GM19328 (cell line): ENCODE results near the gene GOLGA6A.
"Not testable (repeated sequence)": the region's sequence is repeated elsewhere in the genome, so short reads cannot be mapped to it uniquely, and the experiment has no call there.

ENCODE experiments used
- ATAC-seq: cut with Tn5 transposase; IDR thresholded peaks from one replicate; pipeline ENCODE4 v1.9.1; 2021; ENCODE audit warnings: mild to moderate bottlenecking, moderate library complexity; ENCODE audit not compliant: unreplicated experiment

GOLGA6A gene

GRCh38 chr15:74053941-74054529, 28.3 kb downstream of the GOLGA6A start:
- ATAC-seq, result no peak

DNA sequence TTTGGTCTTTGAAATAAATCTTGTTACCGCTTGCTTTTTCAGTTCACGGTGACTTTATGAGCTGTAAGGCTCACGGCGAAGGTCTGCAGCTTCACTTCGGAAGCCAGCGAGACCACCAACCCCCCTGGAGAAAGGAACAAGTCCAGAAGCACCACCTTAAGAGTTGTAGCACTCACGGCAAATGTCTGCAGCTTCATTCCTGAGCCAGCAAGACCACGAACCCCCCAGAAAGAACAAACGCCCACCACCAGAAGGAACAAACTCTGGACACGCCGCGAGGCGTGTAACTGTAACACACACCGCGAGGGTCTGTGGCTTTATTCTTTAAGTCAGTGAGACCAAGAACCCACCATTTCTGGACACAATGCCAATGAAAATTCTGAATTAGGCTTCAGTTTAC, 28.8 kb downstream of the GOLGA6A start:
- no peak for ATAC-seq

DNA sequence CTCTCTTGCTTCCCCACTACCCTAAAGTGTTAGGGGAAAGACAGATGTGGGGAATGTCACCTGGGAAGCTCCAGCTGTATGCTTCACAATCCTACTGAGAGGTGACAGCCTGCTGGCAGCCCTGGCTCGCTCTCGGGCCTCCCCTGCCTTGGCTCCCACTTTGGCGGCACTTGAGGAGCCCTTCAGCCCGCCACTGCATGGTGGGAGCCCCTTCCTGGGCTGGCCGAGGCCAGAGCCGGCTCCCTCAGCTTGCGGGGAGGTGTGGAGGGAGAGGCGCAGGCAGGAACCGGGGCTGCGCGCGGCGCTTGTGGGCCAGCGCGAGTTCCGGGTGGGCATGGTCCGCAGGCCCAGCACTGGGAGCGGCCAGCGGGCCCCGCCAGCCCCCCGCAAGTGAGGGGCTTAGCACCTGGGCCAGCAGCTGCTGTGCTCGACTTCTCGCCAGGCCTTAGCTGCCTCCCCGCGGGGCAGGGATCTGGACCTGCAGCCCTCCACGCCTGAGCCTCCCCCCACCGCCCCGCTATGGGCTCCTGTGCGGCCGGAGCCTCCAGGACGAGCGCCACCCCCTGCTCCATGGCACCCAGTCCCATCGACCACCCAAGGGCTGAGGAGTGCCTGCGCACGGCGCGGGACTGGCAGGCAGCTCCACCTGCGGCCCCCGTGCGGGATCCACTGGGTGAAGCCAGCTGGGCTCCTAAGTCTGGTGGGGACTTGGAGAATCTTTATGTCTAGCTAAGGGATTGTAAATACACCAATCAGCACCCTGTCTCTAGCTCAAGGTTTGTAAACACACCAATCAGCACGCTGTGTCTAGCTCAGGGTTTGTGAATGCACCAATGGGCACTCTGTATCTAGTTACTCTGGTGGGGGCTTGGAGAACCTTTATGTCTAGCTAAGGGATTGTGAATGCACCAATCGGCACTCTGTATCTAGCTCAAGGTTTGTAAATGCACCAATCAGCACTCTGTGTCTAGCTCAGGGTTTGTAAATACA, 29.8 kb downstream of the GOLGA6A start:
- not testable (repeated sequence) for ATAC-seq

DNA sequence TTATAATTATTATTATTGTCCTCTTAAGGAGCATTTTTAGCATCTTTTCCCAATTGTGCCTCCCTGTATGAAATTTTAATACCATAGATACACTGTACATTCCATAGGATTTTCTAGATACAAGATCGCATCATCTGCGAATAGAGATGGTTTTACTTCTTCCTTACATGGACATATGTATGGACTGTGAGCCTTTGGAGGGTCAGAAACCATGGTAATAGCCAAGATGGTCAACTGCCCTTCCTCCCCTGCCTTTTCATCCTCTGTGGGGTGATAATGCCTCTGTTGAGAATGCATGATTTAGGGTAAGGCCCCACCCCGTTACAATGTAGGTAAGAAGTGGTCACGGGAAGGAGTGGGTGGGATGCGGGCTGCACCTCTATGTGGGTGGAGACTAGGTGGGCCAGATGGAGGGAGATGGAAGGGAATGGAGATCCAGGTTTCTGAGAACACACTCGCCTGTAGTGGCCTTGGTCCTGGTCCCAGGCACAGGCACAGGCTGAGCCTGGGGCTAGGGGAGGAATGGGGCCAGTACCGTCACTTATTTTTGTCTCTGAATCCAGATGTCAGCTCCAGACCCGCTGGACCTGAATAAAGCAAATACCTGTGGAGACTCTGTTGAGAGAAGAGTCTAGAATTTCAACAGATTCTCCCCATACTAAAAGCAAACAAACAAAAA, 31.7 kb downstream of the GOLGA6A start:
- ATAC-seq, result no peak

- ATAC-seq, result no peak
These were observed 32.2 kb downstream of the GOLGA6A start for GRCh38 chr15:74050127-74050526.

DNA sequence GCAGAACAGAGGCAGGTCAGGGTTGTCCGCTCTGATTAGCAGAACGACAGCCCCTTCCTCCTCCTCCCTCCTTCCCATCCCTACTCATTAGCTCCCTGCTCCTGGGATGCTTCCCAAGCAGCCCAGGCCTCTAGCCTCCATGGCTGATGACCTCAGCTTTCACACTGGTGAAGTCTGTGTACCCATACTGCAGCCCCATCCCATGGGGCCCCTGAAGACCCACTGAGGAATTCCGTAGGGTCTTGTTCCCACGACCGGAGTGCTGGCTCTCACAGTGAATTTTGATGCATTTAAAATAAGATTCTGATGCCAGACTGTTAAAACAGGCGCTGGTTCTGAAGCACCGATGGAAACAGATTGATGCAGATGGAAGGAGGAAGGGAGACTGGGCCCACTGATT, 36.1 kb downstream of the GOLGA6A start:
- ATAC-seq, result no peak

DNA sequence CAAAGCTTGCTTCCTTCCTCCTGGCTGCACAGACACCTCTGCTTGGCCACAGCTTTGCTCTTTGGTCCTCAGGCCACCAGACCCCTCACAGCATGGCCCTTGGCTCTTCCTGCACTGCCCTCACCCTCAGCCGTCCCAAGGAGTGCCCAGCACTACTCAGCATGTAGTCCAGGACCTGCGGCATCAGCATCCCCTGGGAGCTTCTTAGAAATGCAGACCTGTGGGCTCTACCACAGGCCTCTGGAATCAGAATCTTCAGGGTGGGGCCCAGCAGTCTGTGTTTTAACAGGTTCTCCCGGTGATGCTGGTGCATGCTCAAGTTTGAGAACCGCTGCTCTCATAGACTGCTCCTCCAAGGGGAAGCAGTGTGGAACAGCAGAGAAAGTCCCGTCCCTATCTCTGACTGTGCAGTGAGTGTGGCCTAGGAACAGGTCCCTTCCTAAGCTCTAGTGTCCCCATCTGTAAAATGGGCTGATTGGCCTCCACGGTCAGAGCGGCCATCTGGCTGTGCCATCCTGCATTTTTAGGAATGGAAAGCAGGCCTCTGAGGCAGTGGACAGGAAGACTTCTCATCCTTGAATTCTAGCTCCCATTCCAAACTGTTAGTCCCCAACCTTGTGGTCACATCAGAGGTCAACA, 36.6 kb downstream of the GOLGA6A start:
- no peak for ATAC-seq

- no peak for ATAC-seq
These were observed 37.2 kb downstream of the GOLGA6A start for GRCh38 chr15:74045184-74045583.

DNA sequence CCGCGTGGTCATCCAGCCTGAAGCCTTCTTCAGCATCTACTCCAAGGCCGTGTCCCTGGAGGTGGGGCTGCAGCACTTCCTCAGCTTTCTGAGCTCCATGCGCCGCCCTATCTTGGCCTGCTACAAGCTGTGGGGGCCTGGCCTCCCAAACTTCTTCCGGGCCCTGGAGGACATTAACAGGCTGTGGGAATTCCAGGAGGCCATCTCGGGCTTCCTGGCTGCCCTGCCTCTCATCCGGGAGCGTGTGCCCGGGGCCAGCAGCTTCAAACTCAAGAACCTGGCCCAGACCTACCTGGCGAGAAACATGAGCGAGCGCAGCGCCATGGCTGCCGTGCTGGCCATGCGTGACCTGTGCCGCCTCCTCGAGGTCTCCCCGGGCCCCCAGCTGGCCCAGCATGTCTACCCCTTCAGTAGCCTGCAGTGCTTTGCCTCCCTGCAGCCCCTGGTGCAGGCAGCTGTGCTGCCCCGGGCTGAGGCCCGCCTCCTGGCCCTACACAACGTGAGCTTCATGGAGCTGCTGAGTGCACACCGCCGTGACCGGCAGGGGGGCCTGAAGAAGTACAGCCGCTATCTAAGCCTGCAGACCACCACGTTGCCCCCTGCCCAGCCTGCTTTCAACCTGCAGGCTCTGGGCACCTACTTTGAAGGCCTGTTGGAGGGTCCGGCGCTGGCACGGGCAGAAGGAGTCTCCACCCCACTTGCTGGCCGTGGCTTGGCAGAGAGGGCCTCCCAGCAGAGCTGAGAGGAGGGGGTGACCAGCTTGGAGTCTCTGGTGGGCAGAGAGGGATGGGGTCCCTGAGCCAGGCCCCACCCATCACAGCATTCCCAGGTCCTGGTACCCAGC, 37.9 kb downstream of the GOLGA6A start:
- ATAC-seq, result no peak

GRCh38 chr15:74043425-74044266, 38.7 kb downstream of the GOLGA6A start:
- ATAC-seq, result no peak

DNA sequence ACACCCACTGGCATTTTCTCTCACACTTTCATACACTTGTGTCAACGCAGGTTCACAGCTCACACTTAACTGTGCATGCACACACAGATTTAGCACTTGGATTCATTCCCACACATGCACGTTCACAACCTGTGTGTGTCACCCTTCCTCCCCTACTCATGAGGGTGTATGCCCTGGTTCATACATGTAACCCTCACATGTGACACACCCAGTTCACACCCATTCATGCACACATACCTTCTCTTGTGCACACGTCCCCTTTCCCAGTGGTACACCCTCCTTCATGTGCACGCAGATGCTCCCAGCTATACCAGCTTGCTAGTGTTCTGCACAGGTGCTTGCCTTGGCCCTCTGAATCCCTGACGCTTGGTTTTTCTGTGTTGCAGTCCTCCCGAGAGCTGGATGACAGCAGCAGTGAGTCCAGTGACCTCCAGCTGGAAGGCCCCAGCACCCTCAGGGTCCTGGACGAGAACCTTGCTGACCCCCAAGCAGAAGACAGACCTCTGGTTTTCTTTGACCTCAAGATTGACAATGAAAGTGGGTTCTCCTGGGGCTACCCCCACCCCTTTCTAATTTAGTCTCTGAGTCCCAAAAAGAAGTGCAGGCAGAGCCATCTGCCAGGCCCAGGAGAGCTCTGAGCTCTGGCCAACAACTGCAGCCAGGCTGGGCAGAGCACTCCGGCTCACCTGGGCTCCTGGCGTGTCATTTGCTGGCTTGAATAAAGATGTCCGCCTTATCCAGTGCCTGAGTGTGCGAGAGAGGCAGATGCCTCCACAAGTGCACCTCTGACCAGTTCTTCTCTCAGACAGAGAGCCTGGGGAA, 39.5 kb downstream of the GOLGA6A start:
- ATAC-seq, result no peak

DNA sequence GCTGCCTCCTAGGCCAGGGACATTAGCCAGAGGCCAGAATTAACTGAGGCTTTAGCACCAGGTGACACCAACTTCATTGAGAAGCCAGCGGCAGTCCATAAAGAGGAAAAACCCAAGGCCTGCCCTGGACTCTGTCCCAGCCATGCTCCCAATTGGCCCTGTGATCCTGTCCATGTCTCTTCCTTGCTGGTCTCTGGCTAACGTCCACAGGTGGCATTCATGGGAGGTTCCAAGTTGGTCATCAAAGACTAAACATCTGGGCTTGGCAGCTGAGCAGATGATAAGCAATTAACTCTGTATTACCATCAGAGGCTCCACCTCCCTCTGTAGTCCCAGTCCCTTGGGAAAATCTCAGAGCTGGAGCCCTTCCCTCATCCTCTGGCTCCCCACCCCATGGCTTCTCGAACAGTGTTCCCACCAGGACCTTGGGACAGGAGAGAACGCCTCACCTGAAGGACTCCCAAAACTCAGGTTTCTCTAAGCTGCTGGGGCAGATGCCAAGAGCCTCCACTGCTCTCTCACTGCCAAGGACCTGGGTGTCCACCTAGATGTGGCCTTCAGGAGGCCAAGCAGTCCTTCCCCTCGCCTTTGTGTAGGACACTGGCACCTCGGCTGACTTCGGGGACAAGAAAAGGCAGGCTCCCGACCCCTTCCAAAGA, 40.4 kb downstream of the GOLGA6A start:
- ATAC-seq, result no peak

- no peak for ATAC-seq
These were observed 41.0 kb downstream of the GOLGA6A start for GRCh38 chr15:74041311-74041756.

DNA sequence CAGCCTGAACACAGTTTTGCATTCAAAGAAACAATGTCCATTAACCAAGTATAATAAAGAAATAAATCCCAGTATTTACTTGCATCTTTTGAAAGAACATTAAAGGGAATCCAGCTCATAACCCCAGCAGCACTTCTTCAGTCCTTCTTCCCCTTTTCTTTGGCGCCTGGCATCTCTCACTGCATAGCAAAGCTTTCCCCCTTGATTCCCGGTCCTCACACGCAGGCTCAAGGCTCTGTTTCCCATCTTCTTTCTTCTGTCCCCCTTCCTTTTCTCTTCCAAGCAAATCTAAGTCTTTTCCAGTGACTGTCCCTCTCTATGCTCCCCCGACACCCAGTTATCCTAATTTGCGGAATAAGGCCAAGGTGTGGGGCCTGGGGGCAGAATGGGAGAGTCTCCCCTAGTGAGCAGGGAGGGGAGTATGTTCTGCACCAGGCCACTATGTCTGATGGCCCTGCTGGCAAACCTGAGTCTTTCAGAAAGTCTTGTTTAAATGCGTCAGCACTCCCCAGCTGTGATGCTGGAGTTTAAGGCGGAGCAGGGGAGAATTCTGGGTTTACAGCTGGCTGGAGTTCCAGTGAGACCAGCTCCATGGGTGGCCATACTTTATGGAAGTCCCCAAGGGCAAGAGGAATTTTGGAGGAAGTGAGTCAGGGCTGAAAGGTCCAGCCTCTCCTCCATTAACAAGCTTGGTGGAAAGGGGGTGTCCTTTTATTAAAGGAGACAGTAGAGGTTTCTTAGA, 42.1 kb downstream of the GOLGA6A start:
- ATAC-seq, result no peak

- no peak for ATAC-seq
These were observed 42.7 kb downstream of the GOLGA6A start for GRCh38 chr15:74039656-74040010.

GRCh38 chr15:74038707-74039655, 43.4 kb downstream of the GOLGA6A start:
- ATAC-seq, result no peak
